Cardiac atrium fibroblast (primary cell): ENCODE results near the gene CCDC78. TPM values are rescaled to one million over a fixed set of nuclear protein-coding genes. Genes with fewer than 3 reads are reported as not detected.

ENCODE experiments used
- total RNA-seq: library from RNA; depleted of rRNA; stranded (reverse); fragments of >200 nt; gene quantifications from 2 replicates; pipeline ENCODE4 v1.2.3, GENCODE V29; 2015

Gene CCDC78
- 1.6 and 4.5 TPM in 2 replicates for total RNA-seq

DNA sequence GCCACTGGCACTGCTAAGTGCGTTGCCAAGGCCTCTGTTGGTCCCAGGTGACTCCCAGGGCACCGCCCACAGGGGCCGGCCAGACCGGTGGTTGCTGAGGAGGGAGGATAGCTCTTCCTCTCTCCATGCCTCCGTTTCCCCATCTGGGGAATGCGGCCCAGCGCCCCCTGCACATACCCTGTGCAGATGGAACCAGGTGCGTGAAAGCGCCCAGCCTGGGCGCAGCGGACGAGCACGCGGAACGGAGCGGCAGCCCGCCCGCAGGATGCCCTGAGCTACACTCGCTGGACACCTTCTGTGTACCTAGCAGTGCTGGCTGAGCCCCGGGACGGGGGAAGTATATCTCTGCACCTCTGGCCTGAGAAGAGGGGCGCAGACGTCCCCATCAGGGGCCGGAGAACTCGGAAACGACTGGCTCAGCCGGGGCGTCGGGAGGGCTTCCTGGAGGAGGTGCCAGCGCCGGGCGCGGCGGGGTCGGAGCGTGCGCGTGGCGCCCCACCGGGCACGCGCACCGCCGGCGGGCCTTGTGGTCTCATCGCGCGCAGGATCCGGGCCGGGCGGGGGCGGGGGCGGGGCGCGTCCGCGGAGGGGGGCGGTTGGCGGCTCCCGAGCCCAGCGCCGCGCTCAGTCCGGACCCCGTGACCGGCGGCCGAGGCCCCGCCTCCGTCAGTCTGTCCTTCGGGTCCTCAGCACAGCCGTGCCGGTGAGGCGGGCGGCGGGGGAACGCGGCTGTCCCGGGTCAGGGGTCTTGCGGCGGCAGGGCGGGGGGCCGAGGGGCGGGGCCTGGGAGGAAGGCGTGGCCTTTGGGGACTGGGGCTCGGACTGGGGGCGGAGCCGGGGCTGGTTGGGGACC lies at the start of gene CCDC78, which contains the start of gene HAGHL:
Gene CCDC78, minus strand, starts transcription at position 6 of the 853 bp plus-strand sequence. CDS start 76 bp downstream, outside the sequence.
Gene HAGHL, plus strand, starts transcription at position 669 of the 853 bp plus-strand sequence. CDS start 404 bp downstream, outside the sequence.

GRCh38 chr16:760545-761343 lies 34.5 kb upstream of the CCDC78 start, which contains the start of gene MSLN:
Gene MSLN, plus strand, starts transcription at chr16:760734. Its CDS starts 1,947 bp downstream, at chr16:762681.

DNA sequence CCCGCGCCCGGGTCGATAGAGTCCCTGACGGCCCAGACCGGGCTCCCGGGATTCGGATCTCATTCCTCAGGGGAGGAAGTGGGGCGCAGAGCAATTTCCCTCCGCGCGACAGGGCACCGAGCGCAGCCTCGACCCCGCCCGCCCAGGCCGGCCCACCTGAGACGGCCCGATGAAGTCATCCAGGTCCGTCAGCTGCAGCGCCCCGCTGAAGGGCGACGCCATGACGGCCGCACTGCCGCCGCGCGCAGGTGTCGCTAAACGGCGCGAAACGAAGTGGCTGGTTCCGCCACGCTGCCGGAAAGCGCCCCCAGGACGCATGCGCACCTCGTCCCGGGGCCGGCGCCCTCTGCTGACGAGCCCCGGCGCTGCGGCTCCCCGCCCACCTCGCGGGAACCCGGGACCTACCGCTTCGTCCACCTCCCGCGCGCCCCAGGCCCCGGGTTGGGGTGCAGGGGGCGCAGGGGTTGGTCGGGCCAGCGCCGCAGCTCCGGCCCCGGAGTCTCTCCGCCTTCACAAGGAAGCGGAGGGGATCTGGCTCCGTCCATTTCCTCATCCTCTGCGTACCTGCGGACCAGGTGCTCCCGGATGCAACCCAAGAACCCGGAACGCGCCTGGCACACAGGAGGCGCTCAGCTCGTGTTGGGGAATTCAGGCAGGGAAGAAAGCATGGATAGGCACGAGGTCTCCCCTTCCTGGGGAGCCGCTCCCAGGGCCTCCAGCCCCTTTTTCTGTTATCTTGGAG lies 14.7 kb upstream of the CCDC78 start, which contains the start of gene CIAO3:
Gene CIAO3, minus strand, starts transcription at position 234 of the 742 bp plus-strand sequence. Its CDS starts 12 bp downstream, at position 222.

DNA sequence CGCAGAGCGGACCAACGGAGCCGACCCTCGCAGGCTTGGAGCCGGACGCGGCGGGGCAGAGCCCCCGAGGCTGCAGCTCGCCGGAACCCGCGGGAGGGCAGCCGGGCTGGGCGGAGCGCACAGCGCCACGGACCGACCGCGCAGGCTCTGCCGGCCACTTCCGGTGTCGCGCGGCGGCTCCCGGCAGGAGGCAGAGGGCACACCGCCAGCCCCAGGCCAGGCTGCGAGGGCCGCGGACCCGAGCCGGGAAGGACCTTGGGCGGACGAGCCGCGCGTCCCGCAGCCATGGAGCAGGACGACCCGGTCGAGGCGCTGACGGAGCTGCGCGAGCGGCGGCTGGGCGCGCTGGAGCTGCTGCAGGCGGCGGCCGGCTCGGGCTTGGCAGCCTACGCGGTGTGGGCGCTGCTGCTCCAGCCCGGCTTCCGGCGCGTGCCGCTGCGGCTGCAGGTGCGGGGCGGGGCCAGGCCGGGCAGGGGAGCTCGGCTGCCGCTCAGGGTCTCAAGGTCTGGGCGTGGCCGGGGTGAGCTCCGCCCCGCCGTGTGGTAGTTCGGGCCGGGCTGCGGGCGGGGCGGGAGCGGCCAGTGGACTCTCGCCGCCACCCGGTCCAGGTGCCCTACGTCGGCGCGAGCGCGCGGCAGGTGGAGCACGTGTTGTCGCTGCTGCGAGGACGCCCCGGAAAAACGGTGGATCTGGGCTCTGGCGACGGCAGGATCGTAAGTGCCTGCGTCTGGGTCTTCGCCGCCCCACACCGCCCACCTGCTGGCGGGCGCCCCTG lies 5.1 kb downstream of the CCDC78 start, which contains the start of gene ANTKMT:
Gene ANTKMT, plus strand, starts transcription at position 157 of the 775 bp plus-strand sequence. Its CDS starts 129 bp downstream, at position 286.

DNA sequence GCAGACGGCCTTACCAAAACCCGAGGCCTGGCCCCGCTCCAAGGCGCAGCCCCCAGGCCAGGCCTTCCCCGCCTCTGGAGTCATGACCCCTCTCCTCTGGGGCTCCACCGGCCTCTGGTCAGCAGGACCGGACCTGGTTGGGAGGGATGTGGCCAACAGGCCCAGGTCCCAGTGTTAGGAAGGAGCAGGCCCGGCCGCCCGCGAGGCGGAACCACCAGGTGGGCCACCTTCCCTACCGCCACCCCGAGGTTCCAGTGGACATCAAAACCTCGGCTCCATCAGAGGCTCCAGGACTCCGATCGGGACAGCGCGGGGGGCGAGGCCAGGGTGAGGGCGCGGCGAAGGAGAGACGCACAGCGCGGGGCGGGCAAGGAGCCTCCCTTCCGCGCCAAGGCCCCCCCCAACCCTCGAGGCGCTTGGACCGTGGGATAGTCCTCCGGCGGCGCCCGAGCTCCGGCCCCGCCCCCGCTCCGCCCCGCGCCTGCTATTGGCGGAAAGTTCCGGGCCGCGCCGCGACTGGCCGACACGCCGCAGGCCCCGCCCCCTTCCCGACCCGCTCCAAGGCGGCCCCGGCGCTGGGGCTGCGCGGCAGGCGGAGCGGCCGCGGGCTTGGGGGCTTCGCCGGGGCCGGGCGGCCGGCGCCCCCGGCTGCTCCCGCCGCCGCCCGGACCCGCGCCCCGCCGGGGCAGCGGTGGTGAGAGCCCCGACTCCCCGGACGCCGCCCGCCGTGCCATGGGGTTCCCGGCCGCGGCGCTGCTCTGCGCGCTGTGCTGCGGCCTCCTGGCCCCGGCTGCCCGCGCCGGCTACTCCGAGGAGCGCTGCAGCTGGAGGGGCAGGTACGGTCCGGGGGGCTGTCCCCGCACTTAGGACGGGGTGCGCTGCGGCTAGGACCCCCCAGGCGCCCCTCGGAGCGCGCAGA lies 11.4 kb downstream of the CCDC78 start, which contains the start of gene METRN:
Gene METRN, plus strand, starts transcription at position 561 of the 919 bp plus-strand sequence. Its CDS starts 172 bp downstream, at position 733.

GRCh38 chr16:705431-706188 lies 20.6 kb downstream of the CCDC78 start, which contains the start of gene FBXL16:
Gene FBXL16, minus strand, starts transcription at chr16:705801. Its CDS starts 8,396 bp downstream, at chr16:697405.

GRCh38 chr16:684071-684794 lies 42.0 kb downstream of the CCDC78 start, which contains the start of gene JMJD8:
Gene JMJD8, minus strand, starts transcription at chr16:684334. Its CDS starts 15 bp downstream, at chr16:684319.

GRCh38 chr16:679814-680624 lies 46.2 kb downstream of the CCDC78 start, which contains the start of gene STUB1:
Gene STUB1, plus strand, starts transcription at chr16:680410. Its CDS starts 116 bp downstream, at chr16:680526.

GRCh38 chr16:674968-675883 lies 51.0 kb downstream of the CCDC78 start, which contains the start of gene RHBDL1:
Gene RHBDL1, plus strand, starts transcription at chr16:675671. Its CDS starts 120 bp downstream, at chr16:675791.

Other genes with a start within 250 kb of the CCDC78 start
- gene CAPN15, start 198.7 kb downstream of the CCDC78 start, total RNA-seq: 32.9 and 43.7 TPM in 2 replicates
- gene PRR35, start 166.0 kb downstream of the CCDC78 start, total RNA-seq: not detected in 2 replicates
- gene NHLRC4, start 159.4 kb downstream of the CCDC78 start, total RNA-seq: 2.2 and 6.5 TPM in 2 replicates
- gene PIGQ, start 156.5 kb downstream of the CCDC78 start, total RNA-seq: 22.4 and 30.7 TPM in 2 replicates
- 11.6 and 18.6 TPM in 2 replicates for gene RAB40C, start 136.4 kb downstream of the CCDC78 start, total RNA-seq
- under 0.01 TPM in 1 of 2 replicates, not detected in the other for gene WFIKKN1, start 95.5 kb downstream of the CCDC78 start, total RNA-seq
- 119 and 170 TPM in 2 replicates for gene METTL26, start 90.1 kb downstream of the CCDC78 start, total RNA-seq
- 28.2 and 41.8 TPM in 2 replicates for gene MCRIP2, start 84.6 kb downstream of the CCDC78 start, total RNA-seq
- gene WDR90, start 77.1 kb downstream of the CCDC78 start, total RNA-seq: 9.2 and 12.6 TPM in 2 replicates
- gene RHOT2, start 58.3 kb downstream of the CCDC78 start, total RNA-seq: 48.6 and 67.3 TPM in 2 replicates
- gene RHBDL1, start 50.8 kb downstream of the CCDC78 start, total RNA-seq: 2.9 TPM in 1 of 2 replicates, not detected in the other
- 147 and 190 TPM in 2 replicates for gene STUB1, start 46.0 kb downstream of the CCDC78 start, total RNA-seq
- gene JMJD8, start 42.1 kb downstream of the CCDC78 start, total RNA-seq: 43.3 and 83.1 TPM in 2 replicates
- gene WDR24, start 36.0 kb downstream of the CCDC78 start, total RNA-seq: 9.7 and 12.8 TPM in 2 replicates
- 1.9 and 2.9 TPM in 2 replicates for gene FBXL16, start 20.6 kb downstream of the CCDC78 start, total RNA-seq
- 84.7 and 120 TPM in 2 replicates for gene METRN, start 11.3 kb downstream of the CCDC78 start, total RNA-seq
- 13.4 and 19.0 TPM in 2 replicates for gene ANTKMT, start 5.3 kb downstream of the CCDC78 start, total RNA-seq
- 4.0 and 25.1 TPM in 2 replicates for gene HAGHL, start 663 bp upstream of the CCDC78 start, total RNA-seq
- 16.8 and 31.4 TPM in 2 replicates for gene CIAO3, start 14.6 kb upstream of the CCDC78 start, total RNA-seq
- gene MSLN, start 34.3 kb upstream of the CCDC78 start, total RNA-seq: not detected in 2 replicates
- gene RPUSD1, start 61.9 kb upstream of the CCDC78 start, total RNA-seq: 20.0 and 33.5 TPM in 2 replicates
- gene CHTF18, start 62.2 kb upstream of the CCDC78 start, total RNA-seq: 16.6 and 22.0 TPM in 2 replicates
- not detected in 2 replicates for gene GNG13, start 74.3 kb upstream of the CCDC78 start, total RNA-seq
- 12.1 and 38.6 TPM in 2 replicates for gene LMF1, start 244.5 kb upstream of the CCDC78 start, total RNA-seq